HEK293 (cell line): ENCODE results near the gene MTFP1.

Experiments used
- CTCF ChIA-PET: fragments of 350-600 bp; formaldehyde crosslinking; extraction: SDS; loops from one replicate; lab custom pipeline; 2021; ENCODE audit warnings: antibody characterized with exemption; lab: Yijun Ruan, JAX
- POLR2A ChIA-PET: fragments of 300-600 bp; formaldehyde crosslinking; extraction: SDS; loops from one replicate; lab custom pipeline; 2020; ENCODE audit warnings: antibody characterized with exemption, inconsistent platforms; lab: Yijun Ruan, JAX
- H3K27ac ChIP-seq: fragments of 200-500 bp; sonication (Bioruptor generic); 2 replicates; pipeline ENCODE4 v1.5.1; 2014; ENCODE audit warnings: low read depth, low read length, control low read depth, inconsistent platforms; ENCODE audit errors: extremely low read depth
- H3K36me3 ChIP-seq, 2 experiments: fragments of 200-500 bp in 1 of 2; sonication (Bioruptor generic) in 1 of 2; 1 replicate in 1 of 2; 2 replicates in 1 of 2; pipeline ENCODE4 v1.5.1; 2014 to 2017; ENCODE audit warnings: inconsistent platforms in 2 of 2, low read length in 2 of 2; ENCODE audit not compliant: control insufficient read depth in 2 of 2, insufficient read depth in 1 of 2
- H3K4me1 ChIP-seq: fragments of 200-500 bp; sonication (Bioruptor generic); 2 replicates; pipeline ENCODE4 v1.5.1; 2014; ENCODE audit warnings: mild to moderate bottlenecking, low read length, inconsistent platforms; ENCODE audit not compliant: control insufficient read depth, insufficient read depth
- H3K4me3 ChIP-seq: 2 replicates; pipeline ENCODE4 v1.5.1; 2011; ENCODE audit warnings: low read depth, mild to moderate bottlenecking, control low read depth, low read length, moderate library complexity
- H3K9me3 ChIP-seq: fragments of 200-500 bp; sonication (Bioruptor generic); 2 replicates; pipeline ENCODE4 v1.5.1; 2014; ENCODE audit warnings: low read depth, low read length, inconsistent platforms; ENCODE audit not compliant: control insufficient read depth, insufficient read depth
- GLIS1 ChIP-seq: fragments of 450-650 bp; formaldehyde crosslinking; IDR thresholded peaks from 2 replicates; pipeline ENCODE4 v1.5.1; 2016; ENCODE audit warnings: missing biosample characterization, missing genetic modification characterization
- KLF1 ChIP-seq: fragments of 450-650 bp; formaldehyde crosslinking; IDR thresholded peaks from 2 replicates; pipeline ENCODE4 v1.5.1; 2016; ENCODE audit warnings: missing biosample characterization, missing genetic modification characterization
- KLF17 ChIP-seq: fragments of 450-650 bp; formaldehyde crosslinking; IDR thresholded peaks from 2 replicates; pipeline ENCODE4 v1.5.1; 2016; ENCODE audit warnings: missing biosample characterization, missing genetic modification characterization
- SETDB1 ChIP-seq: IDR thresholded peaks from one replicate; pipeline ENCODE4 v1.6.1; 2017; ENCODE audit warnings: mild to moderate bottlenecking, low read length, moderate library complexity, mixed read lengths; ENCODE audit not compliant: insufficient read length
- SP7 ChIP-seq: fragments of 450-650 bp; formaldehyde crosslinking; IDR thresholded peaks from 2 replicates; pipeline ENCODE4 v1.5.1; 2016; ENCODE audit warnings: missing biosample characterization, missing genetic modification characterization
- ZBTB11 ChIP-seq: fragments of 450-650 bp; formaldehyde crosslinking; conservative IDR thresholded peaks from 2 replicates; pipeline ENCODE4 v1.5.1; 2016; ENCODE audit warnings: low read depth, missing biosample characterization, missing genetic modification characterization
- ZNF157 ChIP-seq: fragments of 450-650 bp; formaldehyde crosslinking; IDR thresholded peaks from 2 replicates; pipeline ENCODE4 v1.5.1; 2016; ENCODE audit warnings: missing biosample characterization, missing genetic modification characterization
- ZNF18 ChIP-seq: fragments of 450-650 bp; formaldehyde crosslinking; IDR thresholded peaks from 2 replicates; pipeline ENCODE4 v1.5.1; 2016; ENCODE audit warnings: missing biosample characterization, missing genetic modification characterization
- ZNF19 ChIP-seq: fragments of 450-650 bp; formaldehyde crosslinking; IDR thresholded peaks from 2 replicates; pipeline ENCODE4; 2016; ENCODE audit warnings: missing biosample characterization, missing genetic modification characterization, low read depth
- ZNF416 ChIP-seq: fragments of 450-650 bp; formaldehyde crosslinking; IDR thresholded peaks from 2 replicates; pipeline ENCODE4 v1.5.1; 2016; ENCODE audit warnings: missing biosample characterization, missing genetic modification characterization
- ZNF426 ChIP-seq: fragments of 450-650 bp; formaldehyde crosslinking; IDR thresholded peaks from 2 replicates; pipeline ENCODE4 v1.5.1; 2017; ENCODE audit warnings: missing biosample characterization, missing genetic modification characterization, mild to moderate bottlenecking, inconsistent platforms, moderate library complexity
- ZNF501 ChIP-seq: fragments of 450-650 bp; formaldehyde crosslinking; IDR thresholded peaks from 2 replicates; pipeline ENCODE4 v1.5.1; 2016; ENCODE audit warnings: missing biosample characterization, missing genetic modification characterization
- ZNF600 ChIP-seq: fragments of 450-650 bp; formaldehyde crosslinking; IDR thresholded peaks from 2 replicates; pipeline ENCODE4 v1.5.1; 2016; ENCODE audit warnings: missing biosample characterization, missing genetic modification characterization
- ZNF629 ChIP-seq: fragments of 450-650 bp; formaldehyde crosslinking; IDR thresholded peaks from 2 replicates; pipeline ENCODE4 v1.5.1; 2017; ENCODE audit warnings: missing biosample characterization, missing genetic modification characterization
- ZNF837 ChIP-seq: fragments of 450-650 bp; formaldehyde crosslinking; IDR thresholded peaks from 2 replicates; pipeline ENCODE4 v1.5.1; 2016; ENCODE audit warnings: missing biosample characterization, missing genetic modification characterization
- TF ChIP-seq, protein P1 (sequence below): fragments of 450-650 bp; formaldehyde crosslinking; IDR thresholded peaks from 2 replicates; pipeline ENCODE4 v1.5.1; 2016; ENCODE audit warnings: missing biosample characterization, missing genetic modification characterization, borderline replicate concordance

Gene MTFP1

DNA sequence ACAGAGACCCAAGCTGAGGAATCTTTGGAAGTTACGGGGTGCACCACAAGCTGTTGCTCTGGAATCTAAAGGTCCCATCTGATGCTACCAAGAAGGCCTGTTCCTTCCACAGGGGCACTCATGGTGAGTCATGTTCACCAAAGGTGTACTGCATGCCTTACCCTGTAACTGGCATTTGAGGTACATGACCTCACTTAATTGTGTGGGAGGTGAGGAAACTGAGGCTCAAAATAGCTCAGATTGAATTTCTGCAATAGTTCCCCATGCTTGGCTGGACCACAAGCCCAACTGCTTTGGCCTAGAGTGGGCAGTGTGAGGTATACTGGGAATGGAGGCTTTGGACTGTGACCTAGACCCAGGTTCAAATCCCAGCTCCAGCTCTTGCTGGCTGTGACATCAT is 8.2 kb downstream of the MTFP1 start:
- POLR2A ChIA-PET = interaction anchor here (0.5 to 1.2 kb wide), 2 partner anchors 10 to 161 kb away, joined by 3 to 4 read pairs; no protein-coding TSS in a partner anchor
- CTCF ChIA-PET = interaction anchor here (0.8 to 1.3 kb wide), 3 partner anchors 43 to 486 kb away, joined by 3 to 5 read pairs (median 4); no protein-coding TSS in a partner anchor
- TF ChIP-seq ZNF501 (tag by site-specific recombination) (no peak), ZNF19 (no peak), KLF1 (tag by site-specific recombination) (no peak), ZNF157 (peak; percentile 99), ZNF426 (tag by site-specific recombination) (no peak), ZNF18 (no peak)
- TF ChIP-seq, protein P1, sequence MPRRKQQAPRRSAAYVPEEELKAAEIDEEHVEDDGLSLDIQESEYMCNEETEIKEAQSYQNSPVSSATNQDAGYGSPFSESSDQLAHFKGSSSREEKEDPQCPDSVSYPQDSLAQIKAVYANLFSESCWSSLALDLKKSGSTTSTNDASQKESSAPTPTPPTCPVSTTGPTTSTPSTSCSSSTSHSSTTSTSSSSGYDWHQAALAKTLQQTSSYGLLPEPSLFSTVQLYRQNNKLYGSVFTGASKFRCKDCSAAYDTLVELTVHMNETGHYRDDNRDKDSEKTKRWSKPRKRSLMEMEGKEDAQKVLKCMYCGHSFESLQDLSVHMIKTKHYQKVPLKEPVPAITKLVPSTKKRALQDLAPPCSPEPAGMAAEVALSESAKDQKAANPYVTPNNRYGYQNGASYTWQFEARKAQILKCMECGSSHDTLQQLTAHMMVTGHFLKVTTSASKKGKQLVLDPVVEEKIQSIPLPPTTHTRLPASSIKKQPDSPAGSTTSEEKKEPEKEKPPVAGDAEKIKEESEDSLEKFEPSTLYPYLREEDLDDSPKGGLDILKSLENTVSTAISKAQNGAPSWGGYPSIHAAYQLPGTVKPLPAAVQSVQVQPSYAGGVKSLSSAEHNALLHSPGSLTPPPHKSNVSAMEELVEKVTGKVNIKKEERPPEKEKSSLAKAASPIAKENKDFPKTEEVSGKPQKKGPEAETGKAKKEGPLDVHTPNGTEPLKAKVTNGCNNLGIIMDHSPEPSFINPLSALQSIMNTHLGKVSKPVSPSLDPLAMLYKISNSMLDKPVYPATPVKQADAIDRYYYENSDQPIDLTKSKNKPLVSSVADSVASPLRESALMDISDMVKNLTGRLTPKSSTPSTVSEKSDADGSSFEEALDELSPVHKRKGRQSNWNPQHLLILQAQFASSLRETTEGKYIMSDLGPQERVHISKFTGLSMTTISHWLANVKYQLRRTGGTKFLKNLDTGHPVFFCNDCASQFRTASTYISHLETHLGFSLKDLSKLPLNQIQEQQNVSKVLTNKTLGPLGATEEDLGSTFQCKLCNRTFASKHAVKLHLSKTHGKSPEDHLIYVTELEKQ (tag by site-specific recombination) = no peak
- H3K4me1 ChIP-seq = no peaks in the 10 kb centered on the region
- peaks cover 0 to 4% of the 10 kb centered on the region in 2 experiments; a peak in 1 of 3 replicates for H3K36me3 ChIP-seq
- no peaks in the 10 kb centered on the region for H3K9me3 ChIP-seq
- no peak overlapping the region for H3K27ac ChIP-seq
- no peak overlapping the region for H3K4me3 ChIP-seq

- Histone ChIP-seq H3K4me3 (no peak overlapping the region), H3K4me1 (no peaks in the 10 kb centered on the region), H3K9me3 (no peaks in the 10 kb centered on the region), H3K27ac (no peak overlapping the region), H3K36me3 (no peaks in the 10 kb centered on the region)
- ChIA-PET CTCF (interaction anchor here (0.7 to 1.3 kb wide), 4 partner anchors 10 to 169 kb away, joined by 3 to 6 read pairs (median 4); no protein-coding TSS in a partner anchor), POLR2A (no interaction called here)
- TF ChIP-seq KLF17 = no peak
- 0 out of 2 replicates have a peak, but pooled peaks have one; percentile 12 for TF ChIP-seq GLIS1 (tag by site-specific recombination)
These were observed 9.3 kb downstream of the MTFP1 start for GRCh38 chr22:30434843-30435242.

DNA sequence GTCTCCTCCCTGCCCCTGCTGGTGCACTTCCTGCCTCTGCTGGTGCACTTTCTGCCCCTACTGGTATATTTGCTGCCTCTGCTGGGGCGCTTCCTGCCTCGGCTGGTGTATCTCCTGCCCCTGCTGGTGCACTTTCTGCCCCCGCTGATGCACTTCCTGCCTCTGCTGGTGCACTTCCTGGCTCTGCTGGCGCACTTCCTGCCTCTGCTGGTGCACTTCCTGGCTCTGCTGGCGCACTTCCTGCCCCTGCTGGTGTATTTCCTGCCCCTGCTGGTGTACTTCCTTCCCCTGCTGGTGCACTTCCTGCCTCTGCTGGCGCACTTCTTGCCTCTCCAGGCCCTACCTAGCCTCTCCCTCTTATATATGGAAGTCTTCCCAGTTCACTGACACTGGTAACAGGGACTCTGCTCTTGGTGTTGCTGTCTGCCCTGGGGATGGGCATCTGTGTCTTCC is 10.1 kb downstream of the MTFP1 start:
- Histone ChIP-seq H3K27ac (no peak overlapping the region), H3K4me3 (no peak overlapping the region), H3K4me1 (no peaks in the 10 kb centered on the region), H3K36me3 (no peaks in the 10 kb centered on the region), H3K9me3 (no peaks in the 10 kb centered on the region)
- POLR2A ChIA-PET = interaction anchor here (2.8 kb wide), 1 partner anchor 12 kb away, joined by 11 read pairs; no protein-coding TSS in a partner anchor
- CTCF ChIA-PET = interaction anchor here (1.1 to 1.5 kb wide), 2 partner anchors 9 to 10 kb away, joined by 6 to 10 read pairs; no protein-coding TSS in a partner anchor
- TF ChIP-seq ZNF416 (tag by site-specific recombination) (no peak), ZNF629 (tag by site-specific recombination) (peak; percentile 98), SETDB1 (peak; percentile 61), ZNF837 (tag by site-specific recombination) (no peak), ZNF600 (tag by site-specific recombination) (no peak), ZBTB11 (peak; percentile 45), SP7 (tag by site-specific recombination) (no peak)
